ENCODE results near the gene LEF1. TPM values are rescaled to one million over a fixed set of nuclear protein-coding genes. Genes with fewer than 3 reads are reported as not detected.

LEF1 gene
- total RNA-seq, 4 donors from 2014 or later: 2.2 to 8.3 (median 3.7) TPM

- no peak for ATAC-seq (ENCODE audit: low FRiP score)
- no peak for DNase-seq (ENCODE audit: low spot score)
- TF ChIP-seq CTCF (IDR thresholded peaks at IDR 0.05): no peak
These were observed 90.6 kb downstream of the LEF1 start for GRCh38 chr4:108078024-108078733.

DNA sequence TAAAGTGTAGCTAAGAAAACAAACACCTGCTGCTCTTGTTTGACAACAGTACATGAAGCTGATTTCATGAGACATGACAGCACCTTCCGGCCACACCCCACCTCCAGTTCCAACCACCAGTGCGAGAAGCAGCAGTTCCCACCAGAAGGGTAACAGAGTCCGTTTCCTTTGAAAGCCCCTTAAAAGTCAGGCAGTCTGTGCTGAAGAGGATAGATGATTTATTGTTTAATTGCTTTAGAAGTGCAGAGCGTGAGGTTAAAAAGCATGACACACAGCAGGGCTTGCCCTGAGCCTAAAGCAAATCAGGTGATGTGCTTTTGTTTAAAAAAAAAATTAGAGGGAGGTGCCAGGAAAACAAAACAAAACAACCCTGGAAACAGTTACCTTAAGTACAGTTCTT is 96.4 kb downstream of the LEF1 start:
- no peak for ATAC-seq (ENCODE audit: low FRiP score)
- TF ChIP-seq CTCF (IDR thresholded peaks at IDR 0.05): no peak
- DNase-seq (ENCODE audit: low spot score): no peak

DNA sequence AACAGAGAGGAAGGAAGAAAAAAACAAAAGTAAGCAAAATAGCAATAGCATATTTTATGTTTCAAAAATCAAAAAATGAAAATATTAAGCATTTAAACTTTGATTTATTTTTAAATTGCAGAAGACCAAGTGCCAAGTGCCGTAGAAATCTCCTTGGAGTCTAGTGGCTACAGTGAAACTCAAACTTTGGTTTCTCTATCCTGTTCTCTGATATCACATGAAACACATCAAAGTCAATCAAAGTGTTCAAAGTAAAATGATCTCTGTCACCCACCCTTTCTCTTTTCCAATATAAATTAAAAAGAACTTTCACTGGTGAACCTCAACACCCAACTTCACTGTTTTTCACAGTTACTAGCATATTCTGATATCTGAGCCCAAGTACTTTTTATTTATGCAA is 98.0 kb downstream of the LEF1 start:
- no peak for DNase-seq (ENCODE audit: low spot score)
- no peak for TF ChIP-seq CTCF (IDR thresholded peaks at IDR 0.05)
- no peak for ATAC-seq (ENCODE audit: low FRiP score)

DNA sequence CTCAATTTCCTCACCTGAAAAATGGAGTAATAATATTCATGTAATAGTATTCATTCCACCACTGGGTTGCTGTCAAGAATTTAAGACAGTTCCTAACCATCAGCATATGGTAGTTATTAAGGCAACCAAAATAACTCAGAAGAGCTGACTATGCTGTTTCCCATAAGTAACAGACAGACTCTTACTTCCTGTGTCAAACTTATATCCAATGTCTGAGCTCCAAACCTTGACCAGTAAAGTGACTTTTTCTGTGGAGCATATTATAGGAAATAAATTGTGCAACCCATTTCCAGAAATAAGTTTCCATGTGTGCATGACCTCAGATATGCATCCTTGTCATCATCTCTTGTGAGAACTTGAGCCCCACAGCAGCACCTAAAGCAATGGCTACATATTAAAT is 100.3 kb downstream of the LEF1 start:
- DNase-seq (ENCODE audit: low spot score) (no peak), ATAC-seq (ENCODE audit: low FRiP score) (no peak)
- TF ChIP-seq CTCF (IDR thresholded peaks at IDR 0.05): no peak

DNA sequence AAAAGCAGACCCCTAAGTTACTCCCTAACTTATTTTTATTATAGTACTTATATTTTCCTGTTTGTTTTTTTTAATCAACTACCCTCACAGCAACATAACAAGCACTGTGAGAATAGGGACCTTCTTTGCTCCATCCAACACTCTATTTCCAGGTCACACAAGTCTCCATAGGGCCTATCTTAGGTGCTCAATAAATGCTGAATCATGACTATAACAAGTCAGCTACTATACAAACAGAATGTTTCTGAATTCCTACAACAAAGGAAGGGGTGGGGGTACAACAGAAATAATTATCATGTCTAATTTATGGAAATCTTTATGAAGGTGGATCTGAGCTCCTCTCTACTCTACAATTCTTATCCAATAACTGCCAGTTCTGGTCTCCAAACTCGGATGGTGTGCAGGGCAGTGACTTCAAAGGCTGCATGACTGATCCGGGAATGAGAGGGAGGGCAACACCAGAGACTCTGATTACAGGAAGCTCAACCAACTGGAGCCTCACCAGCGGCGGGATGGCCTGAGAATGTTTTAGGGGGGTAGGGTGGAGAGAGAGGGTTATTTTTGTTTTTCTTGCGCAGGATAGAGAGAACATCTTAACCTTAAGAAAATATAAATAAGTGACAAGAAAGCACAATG is 107.9 kb downstream of the LEF1 start:
- TF ChIP-seq CTCF (IDR thresholded peaks at IDR 0.05): no peak
- ATAC-seq (ENCODE audit: low FRiP score) (no peak), DNase-seq (ENCODE audit: low spot score) (no peak)

DNA sequence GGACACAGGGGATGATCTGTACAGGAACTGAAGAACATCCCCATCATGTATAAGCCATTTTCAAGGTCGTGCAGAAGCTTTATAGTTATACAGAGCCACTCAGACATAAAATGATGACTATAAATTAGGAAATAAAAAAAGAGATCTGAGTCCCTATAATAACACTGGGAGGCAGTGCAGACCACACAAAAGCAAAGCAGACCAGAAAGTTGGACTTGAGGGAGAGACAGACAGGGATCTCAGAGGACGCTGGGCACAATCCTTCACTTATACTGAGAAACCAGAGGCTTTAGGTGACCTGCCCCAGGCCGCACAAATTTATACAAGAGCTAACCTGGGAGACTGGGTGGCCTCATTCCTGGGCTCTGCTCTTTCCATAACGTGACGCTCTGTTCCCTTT is 108.6 kb downstream of the LEF1 start:
- ATAC-seq (ENCODE audit: low FRiP score) (no peak), DNase-seq (ENCODE audit: low spot score) (no peak)
- no peak for TF ChIP-seq CTCF (IDR thresholded peaks at IDR 0.05)
